ENCODE results near the gene TRIM75. TPM values are rescaled to one million over a fixed set of nuclear protein-coding genes. Genes with fewer than 3 reads are reported as not detected.

The TRIM75 gene
- polyA plus RNA-seq, 1 of the 3 experiments (the other 2 are of a cell fraction), result not detected

- DNase-seq, result no peak
- Histone ChIP-seq H3K4me1 (ENCODE audit: control insufficient read depth in 1 of 2, insufficient read depth in 2 of 2, low read depth in 1 of 2, low read length in 1 of 2) (no peaks in the 10 kb centered on the region), H2AFZ (ENCODE audit: low read depth) (no peak overlapping the region), H3K4me3 (ENCODE audit: low read depth in 2 of 2, low read length in 1 of 2) (no peak overlapping the region), H3F3A (replicated peaks; ENCODE audit: insufficient read depth) (no peaks in the 10 kb centered on the region), H3K27me3 (ENCODE audit: insufficient read depth) (no peaks in the 10 kb centered on the region), H3K4me2 (no peak overlapping the region), H3K9ac (no peak overlapping the region), H3K9me3 (no peaks in the 10 kb centered on the region), H4K20me1 (ENCODE audit: insufficient read depth) (no peaks in the 10 kb centered on the region), H3K9me2 (no peaks in the 10 kb centered on the region), H3K79me2 (ENCODE audit: insufficient read depth) (no peaks in the 10 kb centered on the region), H3K27ac (ENCODE audit: low read depth in 2 of 2, low read length in 1 of 2) (no peak overlapping the region), H3K36me3 (replicated peaks in 1 of 2; ENCODE audit: control insufficient read depth in 1 of 2, insufficient read depth in 2 of 2, low read length in 1 of 2) (no peaks in the 10 kb centered on the region)
- ChIA-PET CTCF (no interaction called here), POLR2A (no interaction called here)
- TF ChIP-seq USF2 (IDR thresholded peaks at IDR 0.05; ENCODE audit: borderline replicate concordance, low read depth, low read length) (no peak), FOSL2 (IDR thresholded peaks at IDR 0.05; ENCODE audit: borderline replicate concordance, low read depth) (no peak), EZH2phosphoT487 (IDR thresholded peaks at IDR 0.05; ENCODE audit: borderline replicate concordance, low read depth) (no peak), CTCF (IDR thresholded peaks at IDR 0.05) (no peak), GATA2 (CRISPR knock-in tag; IDR thresholded peaks at IDR 0.05) (no peak), USF1 (IDR thresholded peaks at IDR 0.05; ENCODE audit: borderline replicate concordance, low read depth) (no peak), NRF1 (IDR thresholded peaks at IDR 0.05; ENCODE audit: low read depth, low read length) (no peak), IRF3 (IDR thresholded peaks at IDR 0.05; ENCODE audit: low read depth, low read length) (no peak), TAF1 (IDR thresholded peaks at IDR 0.05; ENCODE audit: borderline replicate concordance, low read depth, low read length) (no peak), FOXJ3 (CRISPR knock-in tag; IDR thresholded peaks at IDR 0.05) (no peak), FOXM1 (IDR thresholded peaks at IDR 0.05; ENCODE audit: low read depth) (no peak), JUND (IDR thresholded peaks at IDR 0.05) (no peak), GABPA (IDR thresholded peaks at IDR 0.05; ENCODE audit: low read depth) (no peak), MEF2A (IDR thresholded peaks at IDR 0.05; ENCODE audit: borderline replicate concordance, low read depth) (no peak), RAD21 (IDR thresholded peaks at IDR 0.05; ENCODE audit: low read length) (no peak)
- TF ChIP-seq, protein P1, sequence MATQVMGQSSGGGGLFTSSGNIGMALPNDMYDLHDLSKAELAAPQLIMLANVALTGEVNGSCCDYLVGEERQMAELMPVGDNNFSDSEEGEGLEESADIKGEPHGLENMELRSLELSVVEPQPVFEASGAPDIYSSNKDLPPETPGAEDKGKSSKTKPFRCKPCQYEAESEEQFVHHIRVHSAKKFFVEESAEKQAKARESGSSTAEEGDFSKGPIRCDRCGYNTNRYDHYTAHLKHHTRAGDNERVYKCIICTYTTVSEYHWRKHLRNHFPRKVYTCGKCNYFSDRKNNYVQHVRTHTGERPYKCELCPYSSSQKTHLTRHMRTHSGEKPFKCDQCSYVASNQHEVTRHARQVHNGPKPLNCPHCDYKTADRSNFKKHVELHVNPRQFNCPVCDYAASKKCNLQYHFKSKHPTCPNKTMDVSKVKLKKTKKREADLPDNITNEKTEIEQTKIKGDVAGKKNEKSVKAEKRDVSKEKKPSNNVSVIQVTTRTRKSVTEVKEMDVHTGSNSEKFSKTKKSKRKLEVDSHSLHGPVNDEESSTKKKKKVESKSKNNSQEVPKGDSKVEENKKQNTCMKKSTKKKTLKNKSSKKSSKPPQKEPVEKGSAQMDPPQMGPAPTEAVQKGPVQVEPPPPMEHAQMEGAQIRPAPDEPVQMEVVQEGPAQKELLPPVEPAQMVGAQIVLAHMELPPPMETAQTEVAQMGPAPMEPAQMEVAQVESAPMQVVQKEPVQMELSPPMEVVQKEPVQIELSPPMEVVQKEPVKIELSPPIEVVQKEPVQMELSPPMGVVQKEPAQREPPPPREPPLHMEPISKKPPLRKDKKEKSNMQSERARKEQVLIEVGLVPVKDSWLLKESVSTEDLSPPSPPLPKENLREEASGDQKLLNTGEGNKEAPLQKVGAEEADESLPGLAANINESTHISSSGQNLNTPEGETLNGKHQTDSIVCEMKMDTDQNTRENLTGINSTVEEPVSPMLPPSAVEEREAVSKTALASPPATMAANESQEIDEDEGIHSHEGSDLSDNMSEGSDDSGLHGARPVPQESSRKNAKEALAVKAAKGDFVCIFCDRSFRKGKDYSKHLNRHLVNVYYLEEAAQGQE (IDR thresholded peaks at IDR 0.05; ENCODE audit: low read depth, low read length), result no peak
- WGBS (ENCODE audit: low lambda C conversion rate), result 96% methylated on average over 3 of the region's 3 CpGs
These were observed 41.2 kb downstream of the TRIM75 start for GRCh38 chr4:165094873-165095272.

Measured in SK-N-SH (cell line).